SU-DHL-6 (cell line): ENCODE data around the gene CD96.

Experiments used
- H2AFZ ChIP-seq: fragments of 200-600 bp; sonication (generic); 2 replicates; pipeline ENCODE4 v1.6.1; 2014; ENCODE audit warnings: low read depth, mild to moderate bottlenecking, moderate library complexity, mixed read lengths, antibody characterized with exemption, low read length; ENCODE audit not compliant: severe bottlenecking
- H3F3A ChIP-seq: fragments of 200-600 bp; shearing (Covaris generic); 2 replicates; pipeline ENCODE4 v1.6.0; 2016; ENCODE audit warnings: antibody characterized with exemption, mild to moderate bottlenecking; ENCODE audit not compliant: insufficient read depth
- H3K27ac ChIP-seq: fragments of 200-600 bp; sonication (generic); 2 replicates; pipeline ENCODE4 v1.5.1; 2016; ENCODE audit warnings: low read depth, mild to moderate bottlenecking, low read length, moderate library complexity, mixed read lengths
- H3K27me3 ChIP-seq: fragments of 200-600 bp; sonication (generic), shearing (Covaris generic); 2 replicates; pipeline ENCODE4 v1.6.0; 2014; ENCODE audit warnings: mild to moderate bottlenecking, low read length
- H3K36me3 ChIP-seq: fragments of 200-600 bp; sonication (generic); 2 replicates; pipeline ENCODE4 v1.6.1; 2014; ENCODE audit warnings: mild to moderate bottlenecking, low read length, mixed read lengths
- H3K4me2 ChIP-seq: fragments of 300-600, 200-600 bp; shearing (Covaris generic), sonication (generic); 2 replicates; pipeline ENCODE4 v1.6.0; 2014; ENCODE audit warnings: low read length, low read depth, mild to moderate bottlenecking; ENCODE audit not compliant: poor library complexity, severe bottlenecking
- H3K4me3 ChIP-seq: fragments of 200-600 bp; sonication (generic); 2 replicates; pipeline ENCODE4 v1.5.1; 2014; ENCODE audit warnings: antibody characterized with exemption, low read length, mild to moderate bottlenecking, mixed read lengths; ENCODE audit not compliant: insufficient read depth, poor library complexity, severe bottlenecking
- H3K79me2 ChIP-seq: fragments of 200-600 bp; sonication (generic); 2 replicates; pipeline ENCODE4 v1.6.1; 2014; ENCODE audit warnings: mild to moderate bottlenecking, low read length, moderate library complexity; ENCODE audit not compliant: insufficient read depth
- H3K9ac ChIP-seq: fragments of 200-600 bp; sonication (generic); 2 replicates; pipeline ENCODE4 v1.7.0; 2014; ENCODE audit warnings: mild to moderate bottlenecking, low read length
- H3K9me2 ChIP-seq: fragments of 200-600 bp; sonication (generic); replicated peaks from 2 replicates; pipeline ENCODE4 v1.6.1; 2014; ENCODE audit warnings: low read length; ENCODE audit not compliant: insufficient read depth
- H3K9me3 ChIP-seq: fragments of 200-600 bp; sonication (generic); 2 replicates; pipeline ENCODE4 v1.6.1; 2014; ENCODE audit warnings: low read length, mixed read lengths; ENCODE audit not compliant: insufficient read depth
- H4K20me1 ChIP-seq: fragments of 200-600 bp; sonication (generic); 2 replicates; pipeline ENCODE4 v1.6.1; 2014; ENCODE audit warnings: low read depth, mild to moderate bottlenecking, antibody characterized with exemption, low read length, moderate library complexity, mixed read lengths
- EZH2phosphoT487 ChIP-seq: fragments of 200-600 bp; sonication (generic), shearing (Covaris generic); conservative IDR thresholded peaks from 2 replicates; pipeline ENCODE4 v1.6.1; 2018; ENCODE audit warnings: mild to moderate bottlenecking, antibody characterized with exemption, low read length, moderate library complexity, mixed read lengths
- TF ChIP-seq, protein P1 (sequence below): fragments of 200-600 bp; sonication (generic); IDR thresholded peaks from one replicate; pipeline ENCODE4 v1.5.1; 2017; ENCODE audit warnings: antibody characterized with exemption, mild to moderate bottlenecking, low read length, moderate library complexity; ENCODE audit not compliant: insufficient read depth, poor library complexity, severe bottlenecking

The CD96 gene

GRCh38 chr3:111592143-111592542 lies 50.1 kb downstream of the CD96 start:
- no peaks in the 10 kb centered on the region for H4K20me1 ChIP-seq
- H3K9me2 ChIP-seq = no peaks in the 10 kb centered on the region
- no peaks in the 10 kb centered on the region for H3K9me3 ChIP-seq
- H3F3A ChIP-seq = no peaks in the 10 kb centered on the region
- no peaks in the 10 kb centered on the region for H3K36me3 ChIP-seq
- TF ChIP-seq, protein P1, sequence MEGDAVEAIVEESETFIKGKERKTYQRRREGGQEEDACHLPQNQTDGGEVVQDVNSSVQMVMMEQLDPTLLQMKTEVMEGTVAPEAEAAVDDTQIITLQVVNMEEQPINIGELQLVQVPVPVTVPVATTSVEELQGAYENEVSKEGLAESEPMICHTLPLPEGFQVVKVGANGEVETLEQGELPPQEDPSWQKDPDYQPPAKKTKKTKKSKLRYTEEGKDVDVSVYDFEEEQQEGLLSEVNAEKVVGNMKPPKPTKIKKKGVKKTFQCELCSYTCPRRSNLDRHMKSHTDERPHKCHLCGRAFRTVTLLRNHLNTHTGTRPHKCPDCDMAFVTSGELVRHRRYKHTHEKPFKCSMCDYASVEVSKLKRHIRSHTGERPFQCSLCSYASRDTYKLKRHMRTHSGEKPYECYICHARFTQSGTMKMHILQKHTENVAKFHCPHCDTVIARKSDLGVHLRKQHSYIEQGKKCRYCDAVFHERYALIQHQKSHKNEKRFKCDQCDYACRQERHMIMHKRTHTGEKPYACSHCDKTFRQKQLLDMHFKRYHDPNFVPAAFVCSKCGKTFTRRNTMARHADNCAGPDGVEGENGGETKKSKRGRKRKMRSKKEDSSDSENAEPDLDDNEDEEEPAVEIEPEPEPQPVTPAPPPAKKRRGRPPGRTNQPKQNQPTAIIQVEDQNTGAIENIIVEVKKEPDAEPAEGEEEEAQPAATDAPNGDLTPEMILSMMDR = no peak
- TF ChIP-seq EZH2phosphoT487 = no peak
- no peak overlapping the region for H3K9ac ChIP-seq
- H3K27me3 ChIP-seq = no peaks in the 10 kb centered on the region
- no peak overlapping the region for H2AFZ ChIP-seq
- no peak overlapping the region for H3K27ac ChIP-seq
- no peak overlapping the region for H3K4me3 ChIP-seq
- no peaks in the 10 kb centered on the region for H3K79me2 ChIP-seq
- H3K4me2 ChIP-seq = no peak overlapping the region

DNA sequence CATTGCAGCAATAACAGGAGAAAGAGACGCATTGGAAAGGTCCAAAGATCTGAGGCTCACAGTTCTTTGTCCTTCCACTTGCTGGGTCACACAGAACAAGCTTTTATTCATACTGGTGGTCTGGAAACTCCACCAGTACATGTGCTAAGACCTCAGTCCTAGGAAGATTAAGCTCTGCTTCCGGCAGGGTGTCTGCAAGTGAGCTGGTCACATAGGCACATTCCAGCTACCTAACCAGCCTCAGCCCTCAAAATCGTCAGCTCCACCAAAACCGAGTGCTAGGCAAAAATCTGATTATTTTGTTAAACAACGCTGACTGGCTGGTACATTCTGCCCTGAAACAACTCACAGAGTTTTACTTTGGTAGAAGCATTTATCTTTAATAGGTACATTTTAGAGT lies 50.9 kb downstream of the CD96 start:
- Histone ChIP-seq H3K27ac (no peak overlapping the region), H3K9me3 (no peaks in the 10 kb centered on the region), H2AFZ (no peak overlapping the region), H3K9ac (no peak overlapping the region), H3K27me3 (no peaks in the 10 kb centered on the region), H3K79me2 (no peaks in the 10 kb centered on the region), H3K36me3 (no peaks in the 10 kb centered on the region), H3F3A (no peaks in the 10 kb centered on the region), H4K20me1 (no peaks in the 10 kb centered on the region), H3K4me3 (no peak overlapping the region), H3K4me2 (no peak overlapping the region), H3K9me2 (no peaks in the 10 kb centered on the region)
- TF ChIP-seq EZH2phosphoT487 = no peak
- TF ChIP-seq, protein P1 = no peak

DNA sequence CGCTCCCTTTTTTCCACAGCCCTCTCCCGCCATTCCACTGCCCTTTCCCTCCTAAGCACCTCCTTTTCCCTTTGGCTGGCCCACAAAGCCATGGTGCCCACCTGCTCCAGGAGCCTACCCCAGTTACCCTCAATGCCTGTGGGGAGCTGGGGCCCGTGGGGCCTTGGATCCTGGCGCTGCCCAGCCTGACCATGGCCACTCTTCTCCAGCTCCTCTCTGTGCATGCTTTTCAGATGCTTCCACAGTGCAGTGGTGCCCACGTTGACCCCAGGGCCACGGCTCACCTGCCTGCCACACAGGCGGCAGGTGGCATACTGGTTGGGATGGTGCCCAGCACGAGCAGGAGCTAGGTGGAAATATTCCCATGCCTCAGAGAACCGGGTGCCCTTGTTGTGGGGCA lies 51.7 kb downstream of the CD96 start:
- H3K4me2 ChIP-seq = no peak overlapping the region
- TF ChIP-seq EZH2phosphoT487 = no peak
- TF ChIP-seq, protein P1 = no peak
- no peaks in the 10 kb centered on the region for H3K36me3 ChIP-seq
- no peaks in the 10 kb centered on the region for H3K27me3 ChIP-seq
- H3K79me2 ChIP-seq = no peaks in the 10 kb centered on the region
- no peaks in the 10 kb centered on the region for H3F3A ChIP-seq
- H3K27ac ChIP-seq = no peak overlapping the region
- no peaks in the 10 kb centered on the region for H4K20me1 ChIP-seq
- H3K4me3 ChIP-seq = no peak overlapping the region
- H2AFZ ChIP-seq = no peak overlapping the region
- no peak overlapping the region for H3K9ac ChIP-seq
- no peaks in the 10 kb centered on the region for H3K9me2 ChIP-seq
- no peaks in the 10 kb centered on the region for H3K9me3 ChIP-seq
